ENCODE data around the gene EMP2.

DNA sequence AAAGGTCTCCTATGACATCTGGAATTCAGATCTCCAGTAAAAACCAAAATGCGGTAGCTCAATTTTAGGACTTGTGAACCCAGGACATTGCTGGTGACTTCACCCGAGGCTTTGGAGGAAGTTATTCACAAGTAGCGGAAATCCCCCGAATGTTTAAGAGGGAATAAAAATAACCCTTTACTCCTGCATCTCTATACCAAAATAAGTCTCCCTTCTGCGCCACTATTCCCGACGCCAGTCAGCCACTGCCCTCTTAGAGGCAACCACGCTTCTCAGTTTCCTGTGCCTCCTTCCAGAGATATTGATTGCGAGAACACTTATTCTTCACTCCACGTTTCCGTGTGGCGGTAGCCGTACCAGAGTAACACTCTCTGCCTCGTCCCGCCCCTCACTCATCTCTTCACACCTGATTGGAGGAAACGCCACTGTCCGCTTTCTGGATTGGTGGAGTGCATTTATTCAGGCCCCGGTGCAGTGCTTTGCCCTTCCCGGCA, 27.4 kb downstream of the EMP2 start:
- TF ChIP-seq, protein P1, sequence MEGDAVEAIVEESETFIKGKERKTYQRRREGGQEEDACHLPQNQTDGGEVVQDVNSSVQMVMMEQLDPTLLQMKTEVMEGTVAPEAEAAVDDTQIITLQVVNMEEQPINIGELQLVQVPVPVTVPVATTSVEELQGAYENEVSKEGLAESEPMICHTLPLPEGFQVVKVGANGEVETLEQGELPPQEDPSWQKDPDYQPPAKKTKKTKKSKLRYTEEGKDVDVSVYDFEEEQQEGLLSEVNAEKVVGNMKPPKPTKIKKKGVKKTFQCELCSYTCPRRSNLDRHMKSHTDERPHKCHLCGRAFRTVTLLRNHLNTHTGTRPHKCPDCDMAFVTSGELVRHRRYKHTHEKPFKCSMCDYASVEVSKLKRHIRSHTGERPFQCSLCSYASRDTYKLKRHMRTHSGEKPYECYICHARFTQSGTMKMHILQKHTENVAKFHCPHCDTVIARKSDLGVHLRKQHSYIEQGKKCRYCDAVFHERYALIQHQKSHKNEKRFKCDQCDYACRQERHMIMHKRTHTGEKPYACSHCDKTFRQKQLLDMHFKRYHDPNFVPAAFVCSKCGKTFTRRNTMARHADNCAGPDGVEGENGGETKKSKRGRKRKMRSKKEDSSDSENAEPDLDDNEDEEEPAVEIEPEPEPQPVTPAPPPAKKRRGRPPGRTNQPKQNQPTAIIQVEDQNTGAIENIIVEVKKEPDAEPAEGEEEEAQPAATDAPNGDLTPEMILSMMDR (IDR thresholded peaks at IDR 0.05; ENCODE audit: insufficient read depth, low read length, poor library complexity, severe bottlenecking) = no peak
- no peak for TF ChIP-seq EZH2phosphoT487 (conservative IDR thresholded peaks at IDR 0.05; ENCODE audit: low read length)

Data from SU-DHL-6 (cell line).